Lower leg skin (tissue), 4 donors: ENCODE results near the gene CTBP1. TPM values are rescaled to one million over a fixed set of nuclear protein-coding genes. Genes with fewer than 3 reads are reported as not detected.

ENCODE experiments used
- DNase-seq, 2 donors: peaks; one replicate each; pipeline ENCODE4 v3.0.0-alpha.2; 2019; ENCODE audit warnings: low spot score in 2 of 2
- H3K4me3 ChIP-seq: fragments of 200-600 bp; sonication (generic); 2 replicates; pipeline ENCODE4 v1.5.1; 2017; ENCODE audit warnings: mild to moderate bottlenecking, low read depth; ENCODE audit not compliant: poor library complexity, severe bottlenecking
- POLR2A ChIP-seq, 2 donors: fragments of 450-650 bp; IDR thresholded peaks; one replicate each; pipeline ENCODE4 v1.6.1; 2016 to 2017; ENCODE audit warnings: antibody characterized with exemption in 2 of 2, mild to moderate bottlenecking in 1 of 2, moderate library complexity in 1 of 2
- WGBS, 2 donors: methylation state at CpG; one replicate each; pipeline ENCODE4 v1.1.5; 2018; 5-methylcytosine and 5-hydroxymethylcytosine counted together
- intact Hi-C: fragments of 100-400 bp; cut with DNase I; formaldehyde crosslinking; loops from one replicate; pipeline ENCODE4 v1.15.0; 2023; ENCODE audit warnings: low total_unique reads
- total RNA-seq, 4 donors: library from RNA; depleted of rRNA; stranded (reverse); fragments of >200 nt; gene quantifications; one replicate each; pipeline ENCODE4 v1.1.0, GENCODE V29; 2016
- TF ChIP-seq, protein P1 (sequence below), 3 donors: fragments of 450-650 bp; IDR thresholded peaks; one replicate each; pipeline ENCODE4 v1.5.1; 2016; ENCODE audit warnings: antibody characterized with exemption in 3 of 3, mild to moderate bottlenecking in 3 of 3, moderate library complexity in 2 of 3

The CTBP1 gene
- total RNA-seq, 4 donors from 2014 or later = 124 to 195 (median 148) TPM

DNA sequence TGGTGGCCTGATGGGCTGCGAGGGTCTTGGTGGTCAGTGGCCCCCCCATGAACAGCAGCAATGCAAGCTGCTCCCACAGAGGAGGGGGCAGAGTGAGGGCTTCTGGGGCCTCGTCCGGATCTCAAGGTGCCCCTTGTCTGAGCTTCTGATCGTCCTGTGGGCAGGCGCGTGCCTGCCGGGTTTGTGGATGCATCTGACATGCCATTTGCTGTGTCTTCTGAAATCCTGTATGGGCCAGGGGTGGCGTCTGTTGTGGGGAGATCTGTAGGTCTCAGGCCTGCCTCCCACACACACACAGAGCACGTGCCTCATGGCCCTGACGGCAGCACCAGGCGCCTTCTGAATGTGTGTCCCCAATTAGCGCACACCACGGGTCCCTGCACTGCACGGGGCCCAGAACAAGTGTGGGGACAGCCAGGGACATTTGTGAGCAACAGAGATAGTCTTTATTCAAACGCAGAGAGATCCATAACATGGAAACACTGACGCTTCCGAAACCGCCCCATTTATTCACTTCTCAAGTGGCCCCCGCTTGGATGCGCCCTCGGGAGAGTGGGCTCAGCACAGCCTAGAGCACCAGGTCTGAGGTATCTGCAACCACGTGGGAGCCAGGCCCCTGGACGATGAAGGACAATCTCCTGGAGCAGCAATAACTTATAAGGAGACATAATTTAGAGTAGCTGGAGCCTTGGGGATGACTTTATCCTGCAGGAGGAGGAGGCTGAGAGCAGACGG, 82.3 kb downstream of the CTBP1 start:
- 39 to 63% methylated on average over 19 to 24 of the region's 24 CpGs for WGBS, 2 donors
- intact Hi-C loops = loop anchor here (10.0 kb wide), 1 partner anchor 98 kb away; no protein-coding TSS in a partner anchor
- no peak overlapping the region for H3K4me3 ChIP-seq
- no peak for DNase-seq
- TF ChIP-seq POLR2A (IDR thresholded peaks at IDR 0.05) = no peak
- TF ChIP-seq, protein P1, sequence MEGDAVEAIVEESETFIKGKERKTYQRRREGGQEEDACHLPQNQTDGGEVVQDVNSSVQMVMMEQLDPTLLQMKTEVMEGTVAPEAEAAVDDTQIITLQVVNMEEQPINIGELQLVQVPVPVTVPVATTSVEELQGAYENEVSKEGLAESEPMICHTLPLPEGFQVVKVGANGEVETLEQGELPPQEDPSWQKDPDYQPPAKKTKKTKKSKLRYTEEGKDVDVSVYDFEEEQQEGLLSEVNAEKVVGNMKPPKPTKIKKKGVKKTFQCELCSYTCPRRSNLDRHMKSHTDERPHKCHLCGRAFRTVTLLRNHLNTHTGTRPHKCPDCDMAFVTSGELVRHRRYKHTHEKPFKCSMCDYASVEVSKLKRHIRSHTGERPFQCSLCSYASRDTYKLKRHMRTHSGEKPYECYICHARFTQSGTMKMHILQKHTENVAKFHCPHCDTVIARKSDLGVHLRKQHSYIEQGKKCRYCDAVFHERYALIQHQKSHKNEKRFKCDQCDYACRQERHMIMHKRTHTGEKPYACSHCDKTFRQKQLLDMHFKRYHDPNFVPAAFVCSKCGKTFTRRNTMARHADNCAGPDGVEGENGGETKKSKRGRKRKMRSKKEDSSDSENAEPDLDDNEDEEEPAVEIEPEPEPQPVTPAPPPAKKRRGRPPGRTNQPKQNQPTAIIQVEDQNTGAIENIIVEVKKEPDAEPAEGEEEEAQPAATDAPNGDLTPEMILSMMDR (IDR thresholded peaks at IDR 0.05) = no peak

DNA sequence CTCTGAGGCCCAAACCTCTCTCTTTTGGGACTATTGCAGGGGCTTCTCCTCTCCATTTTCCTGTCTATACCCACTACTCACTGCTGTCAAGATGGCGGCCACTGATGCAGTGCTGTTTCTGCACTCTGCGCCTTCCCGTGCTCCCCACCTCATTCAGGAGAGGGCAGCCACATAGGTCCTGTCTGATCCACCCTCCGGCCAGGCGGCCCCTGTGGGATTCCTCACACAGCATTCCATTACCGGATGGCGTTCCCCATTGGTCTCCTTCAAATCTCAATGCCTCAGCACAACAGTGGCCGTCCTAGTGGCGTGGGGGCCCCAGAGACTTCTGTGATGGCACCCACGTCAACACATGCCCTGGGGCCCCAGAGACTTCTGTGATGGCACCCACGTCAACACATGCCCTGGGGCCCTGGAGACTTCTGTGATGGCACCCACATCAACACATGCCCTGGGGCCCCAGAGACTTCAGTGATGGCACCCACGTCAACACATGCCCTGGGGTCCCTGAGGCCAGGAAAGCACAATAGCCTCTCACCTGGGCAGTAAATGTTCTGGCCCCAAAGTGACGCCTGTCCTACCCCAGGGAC, 83.9 kb downstream of the CTBP1 start:
- 94 to 97% methylated on average over 13 of the region's 13 CpGs for WGBS, 2 donors
- no peak for TF ChIP-seq POLR2A (IDR thresholded peaks at IDR 0.05)
- TF ChIP-seq, protein P1 (IDR thresholded peaks at IDR 0.05) = no peak
- H3K4me3 ChIP-seq = no peak overlapping the region
- no peak for DNase-seq
- intact Hi-C loops = loop anchor here (10.0 kb wide), 1 partner anchor 100 kb away; no protein-coding TSS in a partner anchor

DNA sequence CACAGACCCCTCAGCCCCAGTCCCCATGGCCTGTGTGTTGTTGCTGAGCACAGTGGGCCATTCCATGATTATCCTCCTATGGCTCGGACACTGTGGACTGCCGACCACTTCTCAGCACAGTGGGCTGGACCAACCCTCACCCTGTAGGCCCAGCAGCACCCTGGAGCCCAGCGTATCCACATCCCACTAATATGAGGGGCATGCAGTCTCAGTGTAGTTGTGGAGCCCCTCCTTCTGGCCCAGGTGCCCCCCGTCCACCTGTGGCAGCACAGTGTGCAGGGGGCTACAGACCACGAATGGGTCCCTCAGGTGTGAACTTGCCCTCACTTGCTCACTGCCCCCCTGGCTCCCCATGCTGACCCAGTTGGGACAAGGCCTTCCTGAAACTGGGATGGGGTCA, 84.5 kb downstream of the CTBP1 start:
- intact Hi-C loops = loop anchor here (10.0 kb wide), 1 partner anchor 100 kb away; no protein-coding TSS in a partner anchor
- 88 to 92% methylated on average over 5 of the region's 5 CpGs for WGBS, 2 donors
- TF ChIP-seq, protein P1 (IDR thresholded peaks at IDR 0.05) = no peak
- no peak for TF ChIP-seq POLR2A (IDR thresholded peaks at IDR 0.05)
- DNase-seq = no peak
- no peak overlapping the region for H3K4me3 ChIP-seq

DNA sequence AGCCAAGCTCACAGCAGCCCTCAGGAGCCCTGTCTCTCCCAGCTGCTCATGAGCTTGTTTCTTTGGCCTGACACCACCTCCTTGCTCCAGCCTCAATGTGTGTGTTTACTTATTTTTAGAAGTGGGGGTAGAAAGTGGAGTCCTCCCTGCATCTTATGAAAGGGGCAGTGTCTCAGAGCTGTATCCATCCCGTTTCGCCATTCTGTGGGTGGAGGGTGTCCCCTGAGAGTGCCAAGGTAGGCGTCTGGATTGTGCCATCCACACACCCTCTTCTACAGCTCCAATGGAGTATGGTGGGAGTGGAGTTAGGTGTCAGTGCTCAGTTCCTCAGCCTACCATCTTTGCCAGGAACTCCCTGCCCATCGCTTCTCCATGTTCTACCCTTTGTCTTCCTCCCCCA, 84.9 kb downstream of the CTBP1 start:
- no peak for DNase-seq
- intact Hi-C loops = loop anchor here (10.0 kb wide), 1 partner anchor 101 kb away; no protein-coding TSS in a partner anchor
- H3K4me3 ChIP-seq = no peak overlapping the region
- 85 to 92% methylated on average over 4 of the region's 4 CpGs for WGBS, 2 donors
- TF ChIP-seq POLR2A (IDR thresholded peaks at IDR 0.05) = no peak
- TF ChIP-seq, protein P1 (IDR thresholded peaks at IDR 0.05) = no peak

Other genes with a start within 250 kb of the CTBP1 start
- gene FGFRL1, start 237.5 kb downstream of the CTBP1 start, total RNA-seq = 10 to 100 TPM in 2 of 4 donors, 1 to 10 TPM in 2; 7.4 to 13.7 (median 10.7) TPM
- gene RNF212, start 135.6 kb downstream of the CTBP1 start, total RNA-seq = 10 to 100 TPM in 2 of 4 donors, 1 to 10 TPM in 2; 2.9 to 11.8 (median 8.5) TPM
- 10 to 100 TPM; 19.1 to 39.8 (median 32.8) TPM for gene SPON2, start 76.5 kb downstream of the CTBP1 start, total RNA-seq
- gene MAEA, start 40.8 kb upstream of the CTBP1 start, total RNA-seq = 100 to 1,000 TPM in 1 of 4 donors, 10 to 100 TPM in 3; 79.6 to 124 (median 89.4) TPM
- gene UVSSA, start 98.1 kb upstream of the CTBP1 start, total RNA-seq = 10 to 100 TPM; 18.2 to 57.4 (median 25.7) TPM
- not detected for gene NKX1-1, start 157.3 kb upstream of the CTBP1 start, total RNA-seq